Gastrocnemius medialis (tissue), 4 donors: Measurements from ENCODE around the gene NOTCH1.

Experiments used
- CTCF ChIP-seq, 5 experiments: fragments of 450-650 bp in 3 of 5; fragments of 200-600 bp in 2 of 5; sonication (generic) in 2 of 5; IDR thresholded peaks in 4 of 5; conservative IDR thresholded peaks in 1 of 5; 1 replicate in 4 of 5; 2 replicates in 1 of 5; pipeline ENCODE4 v1.5.1; 2016 to 2019; ENCODE audit warnings: antibody characterized with exemption in 5 of 5, mild to moderate bottlenecking in 3 of 5, moderate library complexity in 3 of 5
- POLR2A ChIP-seq, 2 donors: fragments of 450-650 bp; IDR thresholded peaks; one replicate each; pipeline ENCODE4 v1.6.1; 2017; ENCODE audit warnings: antibody characterized with exemption in 2 of 2, mild to moderate bottlenecking in 2 of 2, moderate library complexity in 2 of 2

GRCh38 chr9:136454026-136454796 lies 91.6 kb downstream of the NOTCH1 start:
- TF ChIP-seq CTCF (IDR thresholded peaks at IDR 0.05 in 4 of 5, conservative IDR thresholded peaks at IDR 0.05 in 1 of 5) = no peak
- TF ChIP-seq POLR2A (IDR thresholded peaks at IDR 0.05) = no peak
